ENCODE measurements around the gene QKI. TPM values are rescaled to one million over a fixed set of nuclear protein-coding genes. Genes with fewer than 3 reads are reported as not detected.

QKI gene
- total and polyA plus RNA-seq, 2 of the 8 experiments (the other 6 are each of a cell fraction or from before 2014, with no cell fraction given) = 181 to 183 TPM

DNA sequence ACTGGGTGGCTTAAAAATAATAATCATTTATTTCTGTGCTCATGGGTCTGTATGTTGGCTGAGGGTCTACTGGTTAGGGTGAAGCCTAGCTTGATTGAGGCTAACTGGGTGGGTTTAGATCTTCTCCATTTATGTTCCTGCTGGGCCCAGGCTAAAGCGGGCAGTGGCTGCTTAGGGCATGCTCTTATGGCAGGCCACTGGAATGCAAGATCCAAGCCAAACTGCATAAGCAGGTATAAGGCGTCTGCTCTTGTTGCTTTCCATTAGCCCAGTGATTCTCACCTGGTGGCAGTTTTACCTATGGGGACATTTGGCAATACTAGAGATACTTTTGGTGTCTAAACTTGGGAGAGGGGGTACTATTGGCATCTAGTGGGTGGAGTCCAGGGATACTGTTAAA is 44.5 kb downstream of the QKI start:
- Histone ChIP-seq H3K27me3 (replicated peaks in 1 of 4; ENCODE audit: control insufficient read depth in 3 of 4, extremely low read depth in 1 of 4, insufficient read depth in 3 of 4, low read length in 3 of 4) (no peaks in the 10 kb centered on the region), H3K4me2 (ENCODE audit: insufficient read depth in 1 of 2, low read depth in 2 of 2, low read length in 2 of 2) (no peak overlapping the region), H2BK12ac (ENCODE audit: low read depth, low read length) (no peak overlapping the region), H2BK20ac (ENCODE audit: low read length) (no peak overlapping the region), H3K79me2 (ENCODE audit: control insufficient read depth in 1 of 2, insufficient read depth in 2 of 2, low read length in 2 of 2) (peaks cover 13 to 100% of the 10 kb centered on the region in 2 experiments), H2BK15ac (ENCODE audit: low read length) (no peak overlapping the region), H3K23ac (ENCODE audit: insufficient read length) (no peak overlapping the region), H3K79me1 (ENCODE audit: low read depth, low read length) (peaks cover 3% of the 10 kb centered on the region; the same call in 1 of the 2 replicates), H2AK5ac (ENCODE audit: low read depth, low read length) (no peak overlapping the region), H3K18ac (ENCODE audit: extremely low read depth, low read length) (no peak overlapping the region), H4K20me1 (replicated peaks in 1 of 2; ENCODE audit: control insufficient read depth in 1 of 2, insufficient read depth in 2 of 2, low read length in 2 of 2) (peaks cover 10 to 19% of the 10 kb centered on the region in 2 experiments), H3K56ac (replicated peaks; ENCODE audit: insufficient read length, low read depth, low read length) (no peak overlapping the region), H3K27ac (ENCODE audit: low read depth, low read length) (no peak overlapping the region), H2BK120ac (replicated peaks; ENCODE audit: low read depth, low read length) (no peak overlapping the region), H4K91ac (replicated peaks; ENCODE audit: insufficient read length, low read length) (no peak overlapping the region), H3K14ac (ENCODE audit: insufficient read length) (no peak overlapping the region), H3K9ac (replicated peaks in 1 of 4; ENCODE audit: extremely low read depth in 1 of 4, low read depth in 3 of 4, low read length in 3 of 4) (no peak overlapping the region; a peak in 1 of 7 replicates), H3K23me2 (ENCODE audit: low read depth, low read length) (no peaks in the 10 kb centered on the region), H4K5ac (ENCODE audit: insufficient read length, low read depth, low read length) (no peak overlapping the region), H2AFZ (ENCODE audit: low read length) (no peak overlapping the region), H4K8ac (ENCODE audit: extremely low read depth, insufficient read depth, low read length) (no peak overlapping the region), H3K9me3 (ENCODE audit: insufficient read depth in 2 of 2, low read depth in 1 of 2, low read length in 1 of 2) (no peaks in the 10 kb centered on the region), H3K4me1 (replicated peaks in 1 of 4; ENCODE audit: control insufficient read depth in 3 of 4, insufficient read depth in 4 of 4, low read length in 3 of 4) (peaks cover 0 to 7% (median 4%) of the 10 kb centered on the region in 4 experiments; a peak in 4 of 7 replicates), H3K4ac (replicated peaks; ENCODE audit: insufficient read length, low read depth, low read length) (no peak overlapping the region), H3K36me3 (ENCODE audit: control insufficient read depth in 2 of 4, insufficient read depth in 4 of 4, low read length in 3 of 4) (peaks cover 0 to 9% (median 0%) of the 10 kb centered on the region in 4 experiments; a peak in 2 of 8 replicates), H2BK5ac (ENCODE audit: low read depth, low read length) (no peak overlapping the region), H3K4me3 (ENCODE audit: extremely low read depth in 1 of 4, insufficient read depth in 2 of 4, low read depth in 3 of 4, low read length in 4 of 4) (no peak overlapping the region)
- FAIRE-seq (no peak), DNase-seq (ENCODE audit: low read depth in 1 of 2, low spot score in 2 of 2) (no peak)
- WGBS, 2 experiments (ENCODE audit: extremely low coverage in 1 of 2, insufficient coverage in 1 of 2, insufficient read length in 1 of 2, insufficient replicate concordance in 2 of 2, low coverage in 1 of 2, low lambda C conversion rate in 2 of 2, missing lambda C conversion rate in 1 of 2) = 89% methylated on average over 2 of the region's 2 CpGs; no CpG with 5 or more reads in 1 of the 2 experiments
- ChIA-PET CTCF (ENCODE audit: partially characterized antibody) (no interaction called here), POLR2A (ENCODE audit: partially characterized antibody) (no interaction called here)
- TF ChIP-seq CREB1 (IDR thresholded peaks at IDR 0.05) (no peak), NRF1 (IDR thresholded peaks at IDR 0.05; ENCODE audit: low read depth, low read length) (no peak), CHD2 (IDR thresholded peaks at IDR 0.05; ENCODE audit: low read length) (no peak), HDAC2 (IDR thresholded peaks at IDR 0.05; ENCODE audit: borderline replicate concordance in 1 of 2, low read depth in 2 of 2, low read length in 2 of 2) (no peak), TEAD4 (IDR thresholded peaks at IDR 0.05; ENCODE audit: low read depth, low read length) (peak; percentile 16; the same call in 1 of the 2 replicates), SP1 (IDR thresholded peaks at IDR 0.05; ENCODE audit: low read depth, low read length) (no peak), JUND (IDR thresholded peaks at IDR 0.05; ENCODE audit: low read length) (no peak), POLR2A (IDR thresholded peaks at IDR 0.05; ENCODE audit: control extremely low read depth in 1 of 2, low read depth in 2 of 2, low read length in 2 of 2) (no peak)
- TF ChIP-seq, protein P1, sequence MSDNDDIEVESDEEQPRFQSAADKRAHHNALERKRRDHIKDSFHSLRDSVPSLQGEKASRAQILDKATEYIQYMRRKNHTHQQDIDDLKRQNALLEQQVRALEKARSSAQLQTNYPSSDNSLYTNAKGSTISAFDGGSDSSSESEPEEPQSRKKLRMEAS (IDR thresholded peaks at IDR 0.05) = no peak
